Fibroblast of the aortic adventitia (primary cell): ENCODE measurements around the gene TMEM203. TPM values are rescaled to one million over a fixed set of nuclear protein-coding genes. Genes with fewer than 3 reads are reported as not detected.
A peak's percentile ranks its signal among the peaks of the same experiment; 100 is the strongest.

Experiments used
- DNase-seq: peaks from one replicate; pipeline ENCODE4 v3.0.0-alpha.2; 2010; ENCODE audit warnings: low read depth
- H3K4me3 ChIP-seq: 2 replicates; pipeline ENCODE4 v1.5.1; 2011; ENCODE audit warnings: low read depth, mild to moderate bottlenecking, control low read depth, low read length, moderate library complexity
- total RNA-seq: library from RNA; depleted of rRNA; stranded (reverse); fragments of >200 nt; gene quantifications from 2 replicates; pipeline ENCODE4 v1.2.3, GENCODE V29; 2012; ENCODE audit warnings: low replicate concordance
- TF ChIP-seq, protein P1 (sequence below): IDR thresholded peaks from 2 replicates; pipeline ENCODE4 v1.5.1; 2011; ENCODE audit warnings: mild to moderate bottlenecking, low read length, control low read depth, inconsistent platforms; ENCODE audit not compliant: insufficient read depth

Gene TMEM203
- total RNA-seq, 1 donor, result 32.3 TPM

DNA sequence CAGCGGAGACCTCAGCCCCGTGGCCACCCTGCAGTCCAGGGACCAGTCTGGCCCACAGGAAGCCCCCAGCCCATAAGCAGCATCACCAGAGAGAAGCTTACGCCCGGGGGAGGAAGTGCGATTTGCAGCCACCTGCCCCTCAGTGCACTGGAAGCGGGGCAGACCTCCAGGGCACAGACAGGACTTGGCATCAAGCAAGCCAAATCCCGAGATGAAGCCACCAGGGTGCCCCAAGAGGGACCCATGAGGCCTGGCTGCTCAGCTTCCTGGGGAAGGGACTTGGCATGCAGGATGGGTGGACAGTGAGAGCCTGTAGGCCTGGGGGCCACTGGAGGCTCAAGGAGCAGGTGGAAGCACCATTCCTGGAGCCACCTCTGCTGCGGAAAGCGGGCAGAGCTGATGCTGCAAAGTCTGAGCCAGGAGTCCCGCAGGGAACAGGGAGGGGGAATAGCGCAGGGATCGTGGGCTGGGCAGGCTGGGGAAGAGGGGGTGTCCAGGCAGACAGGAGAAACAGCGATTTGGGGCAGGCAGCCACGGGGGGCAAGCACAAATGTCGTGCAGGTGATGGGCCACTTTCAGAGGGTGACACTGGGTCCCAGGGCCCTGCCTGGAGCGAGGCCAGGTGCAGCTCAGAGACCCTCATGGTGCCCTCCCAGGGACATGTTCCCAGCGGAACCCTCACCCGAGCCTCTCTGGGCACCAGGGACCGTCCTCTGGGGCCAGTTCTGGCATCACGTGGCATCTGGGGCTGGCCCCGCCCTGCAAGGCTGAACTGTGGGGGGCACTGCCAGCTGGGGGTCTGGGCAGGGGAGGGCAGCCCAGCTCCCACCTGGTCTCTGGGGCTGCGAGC lies 38.8 kb downstream of the TMEM203 start:
- TF ChIP-seq, protein P1, sequence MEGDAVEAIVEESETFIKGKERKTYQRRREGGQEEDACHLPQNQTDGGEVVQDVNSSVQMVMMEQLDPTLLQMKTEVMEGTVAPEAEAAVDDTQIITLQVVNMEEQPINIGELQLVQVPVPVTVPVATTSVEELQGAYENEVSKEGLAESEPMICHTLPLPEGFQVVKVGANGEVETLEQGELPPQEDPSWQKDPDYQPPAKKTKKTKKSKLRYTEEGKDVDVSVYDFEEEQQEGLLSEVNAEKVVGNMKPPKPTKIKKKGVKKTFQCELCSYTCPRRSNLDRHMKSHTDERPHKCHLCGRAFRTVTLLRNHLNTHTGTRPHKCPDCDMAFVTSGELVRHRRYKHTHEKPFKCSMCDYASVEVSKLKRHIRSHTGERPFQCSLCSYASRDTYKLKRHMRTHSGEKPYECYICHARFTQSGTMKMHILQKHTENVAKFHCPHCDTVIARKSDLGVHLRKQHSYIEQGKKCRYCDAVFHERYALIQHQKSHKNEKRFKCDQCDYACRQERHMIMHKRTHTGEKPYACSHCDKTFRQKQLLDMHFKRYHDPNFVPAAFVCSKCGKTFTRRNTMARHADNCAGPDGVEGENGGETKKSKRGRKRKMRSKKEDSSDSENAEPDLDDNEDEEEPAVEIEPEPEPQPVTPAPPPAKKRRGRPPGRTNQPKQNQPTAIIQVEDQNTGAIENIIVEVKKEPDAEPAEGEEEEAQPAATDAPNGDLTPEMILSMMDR, result no peak
- DNase-seq, result no peak

DNA sequence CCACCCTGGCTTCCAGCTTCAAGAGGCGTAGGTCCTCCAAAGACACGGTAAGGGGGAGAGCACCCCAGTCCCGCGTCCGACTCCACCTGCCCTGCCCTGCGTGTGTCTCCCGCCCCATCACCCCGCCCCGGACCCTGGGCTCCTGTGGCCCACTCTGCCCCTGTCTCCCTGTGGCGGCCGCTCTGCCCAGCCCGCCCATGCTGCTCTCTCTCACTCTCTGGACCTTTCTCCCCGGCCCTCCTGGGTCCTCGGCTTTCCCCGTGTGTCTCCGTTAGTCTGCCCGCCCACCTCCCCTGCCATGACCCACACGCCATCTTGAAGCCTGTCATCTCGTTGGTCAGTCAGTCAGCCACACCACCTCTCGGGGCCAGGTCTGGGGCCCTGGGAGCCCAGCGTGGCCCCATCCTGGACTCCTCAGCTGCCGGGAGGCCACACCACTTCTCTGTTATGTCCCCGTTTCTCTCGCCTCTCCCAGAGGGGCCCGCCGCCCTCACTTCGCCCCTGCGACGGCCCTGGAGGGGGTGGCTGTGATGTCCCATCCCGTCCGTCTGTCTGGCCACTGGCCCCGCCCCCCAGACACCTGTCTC lies 40.1 kb downstream of the TMEM203 start:
- DNase-seq, result no peak
- TF ChIP-seq, protein P1, result no peak
- no peak overlapping the region for H3K4me3 ChIP-seq

More for the DNA sequence above, 38.8 kb downstream of the TMEM203 start:
- no peak overlapping the region for H3K4me3 ChIP-seq

DNA sequence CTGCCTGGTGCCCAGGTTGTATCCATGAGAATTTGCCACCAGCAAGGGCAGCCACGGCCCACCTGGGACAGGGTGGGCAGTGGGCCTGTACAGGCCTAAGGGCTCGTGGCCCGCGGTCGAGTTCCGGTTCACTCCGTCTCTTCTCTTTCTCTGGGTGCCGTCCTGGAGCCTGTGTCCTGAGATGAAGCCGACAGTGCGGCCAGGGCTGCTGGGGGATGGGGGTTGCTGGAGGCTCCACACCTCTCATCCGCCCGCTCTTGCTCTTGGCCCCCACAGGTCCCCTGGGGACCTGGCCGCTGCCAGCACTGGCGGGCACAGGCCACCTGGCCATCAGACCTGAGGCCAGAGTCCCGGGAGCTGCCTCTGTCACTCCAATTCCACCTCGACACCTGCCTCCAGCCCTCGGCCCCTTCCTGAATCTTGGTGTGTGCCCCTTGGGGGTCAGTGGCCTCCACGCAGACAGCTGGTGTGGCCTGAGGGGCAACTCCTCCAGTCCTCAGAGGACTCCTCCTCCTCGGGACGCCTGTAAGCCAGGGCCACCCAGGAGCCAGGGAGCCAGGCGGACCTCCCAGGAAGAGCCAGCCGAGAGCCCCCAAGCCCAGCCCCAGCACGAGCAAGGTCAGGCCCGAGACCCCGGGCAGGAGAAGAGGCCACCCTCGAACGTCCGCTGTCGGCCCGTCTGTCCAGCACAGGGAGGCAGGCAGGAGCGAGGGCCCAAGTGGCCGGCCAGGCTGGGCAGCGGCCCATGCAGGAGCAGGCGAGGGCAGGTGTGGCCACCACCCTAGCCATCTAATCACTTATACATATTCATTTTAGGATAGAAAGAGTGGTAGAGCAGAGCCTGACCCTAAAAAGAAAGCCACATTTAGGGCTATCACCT lies 40.8 kb downstream of the TMEM203 start:
- no peak overlapping the region for H3K4me3 ChIP-seq
- DNase-seq, result no peak
- TF ChIP-seq, protein P1, result no peak

DNA sequence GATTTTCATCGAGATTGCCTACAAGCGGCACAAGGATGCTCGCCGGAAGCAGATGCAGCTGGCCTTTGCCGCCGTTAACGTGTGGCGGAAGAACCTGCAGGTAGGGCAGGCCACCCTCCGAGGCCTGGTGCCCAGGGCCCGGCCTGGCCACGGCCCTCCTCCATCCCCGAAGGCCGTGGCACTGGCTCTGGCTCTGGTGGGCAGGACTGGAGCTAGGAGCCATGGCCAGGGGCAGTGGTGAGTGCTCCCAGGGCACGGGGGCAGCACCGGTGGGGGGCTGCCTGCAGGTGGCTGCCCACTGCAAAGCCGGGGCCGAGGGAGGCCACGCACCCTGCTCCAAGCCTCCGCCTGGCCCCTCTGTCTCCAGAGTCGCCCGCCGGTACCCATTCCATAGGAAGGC lies 41.6 kb downstream of the TMEM203 start:
- H3K4me3 ChIP-seq, result no peak overlapping the region
- DNase-seq, result no peak
- TF ChIP-seq, protein P1, result no peak

DNA sequence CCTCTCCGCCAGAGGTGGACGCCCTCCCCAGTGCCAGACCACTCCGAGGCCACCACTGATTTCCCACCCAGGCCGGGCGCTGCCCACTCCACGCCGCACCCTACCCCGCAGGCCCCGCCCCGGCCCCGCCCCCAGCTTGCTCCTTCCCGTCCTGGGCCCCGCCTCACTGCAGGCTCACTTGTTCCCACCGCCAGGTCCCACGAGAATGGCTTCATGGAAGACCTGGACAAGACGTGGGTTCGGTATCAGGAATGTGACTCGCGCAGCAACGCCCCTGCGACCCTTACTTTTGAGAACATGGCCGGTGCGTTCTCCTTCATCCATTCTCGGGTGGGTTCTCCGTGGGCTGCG lies 42.1 kb downstream of the TMEM203 start:
- DNase-seq, result no peak
- peak overlapping the region; percentile 42 for H3K4me3 ChIP-seq
- TF ChIP-seq, protein P1, result no peak

DNA sequence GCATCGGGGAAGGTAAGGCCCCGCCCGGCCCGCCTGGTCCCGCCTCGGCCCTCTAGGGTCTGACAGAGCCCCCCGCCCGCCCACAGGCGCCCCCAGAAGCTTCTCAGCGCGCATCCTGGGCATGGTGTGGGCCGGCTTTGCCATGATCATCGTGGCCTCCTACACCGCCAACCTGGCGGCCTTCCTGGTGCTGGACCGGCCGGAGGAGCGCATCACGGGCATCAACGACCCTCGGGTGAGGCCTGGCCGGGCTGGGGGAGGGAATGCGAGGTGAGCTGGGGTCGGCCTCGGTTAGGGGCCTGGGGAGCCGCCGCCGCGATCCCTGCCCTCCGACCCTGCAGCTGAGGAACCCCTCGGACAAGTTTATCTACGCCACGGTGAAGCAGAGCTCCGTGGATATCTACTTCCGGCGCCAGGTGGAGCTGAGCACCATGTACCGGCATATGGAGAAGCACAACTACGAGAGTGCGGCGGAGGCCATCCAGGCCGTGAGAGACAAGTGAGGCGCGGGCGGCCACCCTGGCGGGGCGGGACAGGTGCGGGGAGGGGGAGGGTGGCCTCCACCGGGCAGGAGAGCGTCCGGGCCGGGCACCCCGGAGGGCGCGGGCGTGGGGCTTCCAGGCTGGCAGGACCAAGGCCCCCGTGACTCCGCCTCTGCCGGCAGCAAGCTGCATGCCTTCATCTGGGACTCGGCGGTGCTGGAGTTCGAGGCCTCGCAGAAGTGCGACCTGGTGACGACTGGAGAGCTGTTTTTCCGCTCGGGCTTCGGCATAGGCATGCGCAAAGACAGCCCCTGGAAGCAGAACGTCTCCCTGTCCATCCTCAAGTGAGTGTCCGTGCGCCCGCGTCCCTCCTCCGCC lies 42.7 kb downstream of the TMEM203 start:
- peak; percentile 6 for DNase-seq
- TF ChIP-seq, protein P1, result no peak
- peak overlapping the region; percentile 42 for H3K4me3 ChIP-seq
